Hematopoietic multipotent progenitor cell treated with erythropoietin and hydrocortisone succinate and interleukin-3 and kit ligand, for 8 days (in vitro differentiated cells): ENCODE results near the gene ZNF500.
A peak's percentile ranks its signal among the peaks of the same experiment; 100 is the strongest.

ENCODE experiments used
- DNase-seq: peaks from one replicate; pipeline ENCODE4 v3.0.0-alpha.2; 2015

Gene ZNF500

DNA sequence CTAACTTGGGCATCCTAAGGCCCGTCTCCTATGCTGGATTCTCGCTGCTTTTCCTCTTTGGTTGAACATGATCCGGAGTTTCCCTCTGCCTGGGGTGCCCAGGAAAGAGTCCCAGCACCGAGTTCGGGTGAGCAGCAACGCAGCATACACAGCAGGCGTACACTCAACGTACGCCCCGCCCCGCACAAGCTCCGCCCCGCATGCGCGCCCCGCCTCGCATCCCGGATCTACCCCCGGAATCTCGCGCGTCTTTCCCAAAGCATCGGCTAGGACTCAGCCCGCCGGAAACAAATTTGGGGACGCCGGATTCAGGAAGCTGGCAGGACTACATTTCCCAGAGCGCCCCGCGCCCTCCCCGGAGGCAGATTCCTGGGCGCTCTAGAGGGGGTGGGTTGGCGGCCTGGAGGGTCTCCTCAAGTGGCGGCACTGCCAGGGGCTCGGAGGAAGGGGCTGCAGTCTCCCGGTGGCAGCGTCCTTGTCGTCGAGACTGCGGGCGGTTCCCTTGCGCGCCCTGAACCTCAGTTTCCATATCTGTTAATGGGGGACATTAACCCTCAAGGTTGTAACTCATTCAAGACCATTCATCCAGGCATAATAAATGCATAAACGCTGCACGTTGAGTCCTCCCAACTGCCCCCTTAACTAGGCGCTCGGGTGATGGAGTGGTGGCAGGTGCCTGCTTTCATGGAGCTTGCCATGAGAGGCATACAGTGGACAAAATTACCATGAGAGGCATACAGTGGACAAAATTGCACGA lies 1.8 kb upstream of the ZNF500 start:
- peak; percentile 95 for DNase-seq

- DNase-seq = no peak
Observed at GRCh38 chr16:4767872-4768548, 1.0 kb upstream of the ZNF500 start.

GRCh38 chr16:4765511-4766474 lies 1.2 kb downstream of the ZNF500 start:
- no peak for DNase-seq

DNA sequence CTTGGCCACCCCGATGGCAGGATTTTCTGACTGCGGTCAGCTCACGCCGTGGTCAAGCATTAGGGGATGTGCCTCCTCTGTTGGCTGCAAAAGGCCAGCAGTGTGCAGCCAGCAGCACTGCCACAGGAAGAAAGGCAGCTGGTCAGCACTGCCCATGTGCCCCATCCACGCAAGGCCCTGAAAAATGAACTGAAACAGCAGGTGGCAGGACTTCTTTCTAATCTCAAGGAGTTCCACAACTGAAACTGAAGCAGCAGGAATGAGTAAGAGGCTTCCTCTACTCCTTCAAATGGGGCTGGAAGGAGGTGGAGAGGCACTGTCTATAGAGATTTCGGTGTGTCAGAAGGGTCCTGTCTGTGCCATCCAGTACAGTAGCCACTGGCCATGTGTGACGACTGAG lies 3.2 kb downstream of the ZNF500 start:
- DNase-seq = no peak

GRCh38 chr16:4762205-4762604 lies 4.8 kb downstream of the ZNF500 start:
- no peak for DNase-seq

DNA sequence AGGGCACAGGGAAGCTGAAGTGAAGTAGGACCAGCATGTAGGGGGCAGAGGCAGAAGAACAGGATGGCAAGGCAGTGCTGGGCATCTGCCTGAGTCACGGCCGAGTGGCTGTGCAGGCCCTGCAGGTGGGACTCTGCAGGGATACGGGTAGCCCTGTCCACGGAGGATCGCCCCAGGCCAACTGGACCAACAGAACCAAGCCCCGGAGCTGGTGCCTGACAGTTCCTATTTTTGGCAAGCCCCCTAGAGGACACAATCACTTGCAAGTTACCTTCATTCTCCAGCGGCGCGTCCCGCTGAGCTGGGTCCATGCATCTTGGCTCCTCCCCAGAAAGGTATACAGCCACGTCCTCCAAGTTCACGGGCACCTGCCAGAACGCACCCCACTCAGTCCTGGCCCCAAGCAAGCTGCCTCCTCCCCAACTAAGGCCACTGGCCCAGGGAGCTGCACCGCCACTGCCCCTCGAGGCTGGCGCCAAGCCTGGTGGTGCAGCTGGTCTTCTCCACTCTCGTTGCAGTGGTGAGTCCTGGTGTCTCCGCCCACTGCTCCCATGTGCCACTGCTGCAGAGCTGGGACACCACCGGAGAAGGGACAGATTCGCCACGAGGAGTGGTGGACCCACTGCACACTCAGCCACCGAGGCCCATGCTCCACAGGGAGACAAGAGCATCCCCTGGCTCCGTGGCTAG lies 6.6 kb downstream of the ZNF500 start:
- DNase-seq = no peak

GRCh38 chr16:4755687-4756086 lies 11.3 kb downstream of the ZNF500 start:
- DNase-seq = no peak

- DNase-seq = no peak
Observed at GRCh38 chr16:4754865-4755264, 12.1 kb downstream of the ZNF500 start.

GRCh38 chr16:4753227-4753626 lies 13.7 kb downstream of the ZNF500 start:
- no peak for DNase-seq

- DNase-seq = no peak
Observed at GRCh38 chr16:4752351-4753100, 14.4 kb downstream of the ZNF500 start.

- DNase-seq = no peak
Observed at GRCh38 chr16:4750896-4751295, 16.1 kb downstream of the ZNF500 start.

DNA sequence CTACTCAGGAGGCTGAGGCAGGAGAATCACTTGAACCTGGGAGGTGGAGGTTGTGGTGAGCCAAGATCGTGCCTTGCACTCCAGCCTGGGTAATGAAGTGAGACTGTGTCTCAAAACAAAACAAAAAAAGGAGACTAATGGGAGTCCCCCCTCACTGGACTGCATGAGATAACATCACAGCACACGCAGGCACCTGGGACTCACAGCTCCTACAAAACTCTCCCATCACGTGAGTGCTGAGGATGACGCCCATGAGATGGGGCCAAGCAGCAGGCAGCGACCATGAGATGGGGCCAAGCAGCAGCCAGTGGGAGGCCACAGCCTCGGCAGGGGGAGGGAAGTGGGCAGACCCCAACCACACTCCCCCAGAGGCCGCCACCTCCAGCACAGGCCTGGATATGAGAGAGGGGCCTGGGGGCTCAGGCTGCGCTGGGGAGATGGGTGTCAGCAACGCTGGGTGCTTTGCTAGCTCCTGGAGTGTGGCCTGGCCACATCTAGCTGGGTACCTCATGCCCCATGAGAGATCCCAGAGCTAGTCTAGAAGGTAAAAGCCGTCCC lies 17.2 kb downstream of the ZNF500 start:
- no peak for DNase-seq

- no peak for DNase-seq
Observed at GRCh38 chr16:4748682-4749411, 18.1 kb downstream of the ZNF500 start.

DNA sequence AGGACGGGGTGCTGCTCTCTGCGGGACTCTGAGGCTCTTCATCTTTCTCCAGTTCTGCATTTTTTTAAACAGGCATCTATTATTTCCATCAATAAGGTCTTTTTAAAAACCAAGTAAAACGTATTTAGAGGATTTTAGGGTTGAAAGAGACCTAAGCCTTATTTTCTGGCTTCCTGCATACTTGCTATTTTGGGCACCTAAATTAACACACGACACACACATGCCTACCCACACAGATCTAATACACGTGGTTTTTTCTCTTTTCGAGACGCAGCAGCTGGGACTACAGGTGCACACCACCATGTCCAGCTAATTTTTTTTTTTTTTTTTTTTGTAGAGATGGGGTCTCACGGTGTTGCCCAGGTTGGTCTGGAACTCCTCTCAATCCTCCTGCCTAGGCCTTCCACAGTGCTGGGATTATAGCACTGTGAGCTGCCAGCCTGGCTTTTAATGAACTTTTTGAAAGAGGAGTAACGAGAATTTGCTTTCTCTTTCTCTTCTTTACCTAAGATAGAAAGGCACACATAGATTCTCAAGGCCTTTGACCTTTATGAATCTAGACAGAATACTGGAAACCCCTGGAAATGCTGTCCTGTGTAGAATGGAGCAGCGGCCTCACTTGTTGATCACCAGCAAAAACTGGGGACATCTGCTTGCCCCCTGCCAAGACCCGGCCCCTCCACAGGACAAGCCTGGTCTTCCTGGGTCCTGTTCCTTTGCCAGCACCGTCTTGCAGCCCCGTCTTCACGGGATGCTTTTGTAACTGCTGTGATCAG lies 18.9 kb downstream of the ZNF500 start:
- no peak for DNase-seq

GRCh38 chr16:4746991-4747574 lies 19.9 kb downstream of the ZNF500 start:
- DNase-seq = no peak

DNA sequence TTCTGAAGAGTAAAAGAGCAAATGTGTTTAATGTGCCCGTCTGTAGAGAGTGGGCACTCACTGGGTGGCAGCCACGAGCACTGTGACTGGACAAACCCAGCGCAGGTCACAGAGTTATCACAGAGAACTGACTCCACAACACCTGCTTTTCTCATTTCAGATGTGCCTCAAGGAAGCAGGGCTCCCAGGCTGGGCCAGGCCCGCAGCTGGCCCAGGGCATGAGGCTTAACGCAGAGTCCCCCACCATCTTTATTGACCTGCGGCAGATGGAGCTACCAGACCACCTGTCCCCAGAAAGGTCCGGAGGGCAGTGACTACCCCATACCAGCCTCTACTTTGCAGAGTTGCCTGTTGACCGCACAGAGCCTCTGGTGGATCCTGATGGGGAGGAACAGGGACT lies 20.7 kb downstream of the ZNF500 start:
- no peak for DNase-seq

GRCh38 chr16:4745274-4745569 lies 21.7 kb downstream of the ZNF500 start:
- no peak for DNase-seq

- DNase-seq = no peak
Observed at GRCh38 chr16:4744555-4745273, 22.2 kb downstream of the ZNF500 start.

GRCh38 chr16:4743226-4743878 lies 23.6 kb downstream of the ZNF500 start:
- DNase-seq = no peak
